Activated naive CD4-positive, alpha-beta T cell treated with anti-CD3 and anti-CD28 coated beads, Interleukin-2, amount 10 ng/mL, durations not matched to agents 7 days and 5 days (primary cell): ENCODE results near the gene PRKAR1B.
"Not testable (repeated sequence)": the region's sequence is repeated elsewhere in the genome, so short reads cannot be mapped to it uniquely, and the experiment has no call there.

Experiments
- CTCF ChIA-PET: fragments of 350-600 bp; sonication (Branson Sonifier 250); formaldehyde crosslinking; loops from one replicate; lab custom pipeline; 2021; ENCODE audit warnings: antibody characterized with exemption; lab: Charles Lee
- DNase-seq: peaks from one replicate; pipeline ENCODE4 v3.0.0-alpha.2; 2020
- H3K27ac Mint-ChIP-seq: one replicate; pipeline ENCODE4 v1.8.0; 2021; ENCODE audit warnings: mild to moderate bottlenecking, moderate library complexity, mixed read lengths
- H3K27me3 Mint-ChIP-seq: one replicate; pipeline ENCODE4 v1.8.0; 2021; ENCODE audit warnings: mild to moderate bottlenecking, mixed read lengths
- H3K36me3 Mint-ChIP-seq: one replicate; pipeline ENCODE4 v1.8.0; 2021; ENCODE audit warnings: mixed read lengths
- H3K4me1 Mint-ChIP-seq: one replicate; pipeline ENCODE4 v1.8.0; 2021; ENCODE audit warnings: mixed read lengths
- H3K4me3 Mint-ChIP-seq: one replicate; pipeline ENCODE4 v1.8.0; 2021; ENCODE audit warnings: mild to moderate bottlenecking, moderate library complexity, mixed read lengths
- H3K9me3 Mint-ChIP-seq: one replicate; pipeline ENCODE4 v1.8.0; 2021; ENCODE audit warnings: mixed read lengths

The PRKAR1B gene

GRCh38 chr7:641966-642365, 85.1 kb downstream of the PRKAR1B start:
- Mint-ChIP-seq H3K9me3 (peaks cover 14% of the 10 kb centered on the region), H3K27ac (no peak overlapping the region), H3K36me3 (peaks cover 8% of the 10 kb centered on the region), H3K4me1 (peaks cover 18% of the 10 kb centered on the region), H3K27me3 (no peaks in the 10 kb centered on the region), H3K4me3 (no peak overlapping the region)
- no peak for DNase-seq
- CTCF ChIA-PET, result interaction anchor here (1.1 kb wide), 1 partner anchor 7 kb away, joined by 3 read pairs; no protein-coding TSS in a partner anchor

GRCh38 chr7:641269-641671, 85.8 kb downstream of the PRKAR1B start:
- Mint-ChIP-seq H3K9me3 (peaks cover 14% of the 10 kb centered on the region), H3K4me1 (peaks cover 22% of the 10 kb centered on the region), H3K4me3 (no peak overlapping the region), H3K27ac (no peak overlapping the region), H3K27me3 (no peaks in the 10 kb centered on the region), H3K36me3 (peaks cover 10% of the 10 kb centered on the region)
- DNase-seq, result no peak
- CTCF ChIA-PET, result interaction anchor here (1.1 kb wide), 1 partner anchor 8 kb away, joined by 3 read pairs; no protein-coding TSS in a partner anchor

GRCh38 chr7:638256-639011, 88.6 kb downstream of the PRKAR1B start:
- H3K36me3 Mint-ChIP-seq, result peaks cover 10% of the 10 kb centered on the region
- DNase-seq, result no peak
- H3K4me3 Mint-ChIP-seq, result no peak overlapping the region
- peaks cover 9% of the 10 kb centered on the region for H3K9me3 Mint-ChIP-seq
- CTCF ChIA-PET, result no interaction called here
- H3K4me1 Mint-ChIP-seq, result peaks cover 22% of the 10 kb centered on the region
- H3K27ac Mint-ChIP-seq, result no peak overlapping the region
- H3K27me3 Mint-ChIP-seq, result no peaks in the 10 kb centered on the region

GRCh38 chr7:637826-638225, 89.3 kb downstream of the PRKAR1B start:
- no peaks in the 10 kb centered on the region for H3K27me3 Mint-ChIP-seq
- peaks cover 4% of the 10 kb centered on the region for H3K9me3 Mint-ChIP-seq
- CTCF ChIA-PET, result interaction anchor here (0.6 to 1.8 kb wide), 2 partner anchors 20 to 132 kb away, joined by 3 to 4 read pairs; no protein-coding TSS in a partner anchor
- H3K27ac Mint-ChIP-seq, result no peak overlapping the region
- H3K4me1 Mint-ChIP-seq, result peaks cover 22% of the 10 kb centered on the region
- H3K36me3 Mint-ChIP-seq, result peaks cover 5% of the 10 kb centered on the region
- no peak overlapping the region for H3K4me3 Mint-ChIP-seq
- no peak for DNase-seq

- Mint-ChIP-seq H3K9me3 (no peaks in the 10 kb centered on the region), H3K27me3 (no peaks in the 10 kb centered on the region), H3K4me1 (peaks cover 21% of the 10 kb centered on the region), H3K4me3 (no peak overlapping the region), H3K27ac (peak overlapping the region; percentile 28), H3K36me3 (peaks cover 2% of the 10 kb centered on the region)
- CTCF ChIA-PET, result interaction anchor here (0.6 to 3.9 kb wide), 6 partner anchors 16 to 317 kb away, joined by 3 to 18 read pairs (median 3); no protein-coding TSS in a partner anchor
- DNase-seq, result peak; percentile 54
These were observed 90.7 kb downstream of the PRKAR1B start for GRCh38 chr7:636396-636795.

- H3K4me1 Mint-ChIP-seq, result peaks cover 17% of the 10 kb centered on the region
- not testable (repeated sequence) for H3K27me3 Mint-ChIP-seq, H3K27ac Mint-ChIP-seq, DNase-seq, H3K4me3 Mint-ChIP-seq, H3K36me3 Mint-ChIP-seq, H3K9me3 Mint-ChIP-seq
- CTCF ChIA-PET, result interaction anchor here (0.5 to 3.9 kb wide), 3 partner anchors 11 to 303 kb away, joined by 3 to 18 read pairs (median 4); no protein-coding TSS in a partner anchor
These were observed 91.2 kb downstream of the PRKAR1B start for GRCh38 chr7:635687-636382.

- H3K27me3 Mint-ChIP-seq, result no peaks in the 10 kb centered on the region
- H3K4me3 Mint-ChIP-seq, result no peak overlapping the region
- CTCF ChIA-PET, result interaction anchor here (0.5 to 3.9 kb wide), 2 partner anchors 10 to 302 kb away, joined by 4 to 18 read pairs; no protein-coding TSS in a partner anchor
- H3K4me1 Mint-ChIP-seq, result peaks cover 12% of the 10 kb centered on the region
- H3K27ac Mint-ChIP-seq, result no peak overlapping the region
- H3K36me3 Mint-ChIP-seq, result peaks cover 2% of the 10 kb centered on the region
- no peaks in the 10 kb centered on the region for H3K9me3 Mint-ChIP-seq
- DNase-seq, result no peak
These were observed 91.9 kb downstream of the PRKAR1B start for GRCh38 chr7:635227-635626.

- Mint-ChIP-seq H3K4me3 (no peak overlapping the region), H3K4me1 (peaks cover 5% of the 10 kb centered on the region), H3K27me3 (no peaks in the 10 kb centered on the region), H3K27ac (no peak overlapping the region), H3K36me3 (peaks cover 2% of the 10 kb centered on the region), H3K9me3 (no peaks in the 10 kb centered on the region)
- CTCF ChIA-PET, result interaction anchor here (0.7 to 3.9 kb wide), 2 partner anchors 300 to 307 kb away, joined by 3 to 18 read pairs; no protein-coding TSS in a partner anchor
- no peak for DNase-seq
These were observed 93.6 kb downstream of the PRKAR1B start for GRCh38 chr7:633381-634018.

- no peak overlapping the region for H3K27ac Mint-ChIP-seq
- no peak for DNase-seq
- no peaks in the 10 kb centered on the region for H3K27me3 Mint-ChIP-seq
- no peak overlapping the region for H3K4me3 Mint-ChIP-seq
- H3K4me1 Mint-ChIP-seq, result peaks cover 5% of the 10 kb centered on the region
- CTCF ChIA-PET, result no interaction called here
- H3K36me3 Mint-ChIP-seq, result peaks cover 2% of the 10 kb centered on the region
- H3K9me3 Mint-ChIP-seq, result peaks cover 2% of the 10 kb centered on the region
These were observed 94.3 kb downstream of the PRKAR1B start for GRCh38 chr7:632831-633210.

- no peak overlapping the region for H3K4me3 Mint-ChIP-seq
- H3K4me1 Mint-ChIP-seq, result peaks cover 5% of the 10 kb centered on the region
- no peaks in the 10 kb centered on the region for H3K27me3 Mint-ChIP-seq
- CTCF ChIA-PET, result interaction anchor here (0.7 kb wide), 1 partner anchor 15 kb away, joined by 4 read pairs; no protein-coding TSS in a partner anchor
- H3K9me3 Mint-ChIP-seq, result peaks cover 3% of the 10 kb centered on the region
- H3K36me3 Mint-ChIP-seq, result peaks cover 2% of the 10 kb centered on the region
- no peak overlapping the region for H3K27ac Mint-ChIP-seq
- DNase-seq, result no peak
These were observed 94.9 kb downstream of the PRKAR1B start for GRCh38 chr7:631964-632830.

GRCh38 chr7:631291-631711, 95.8 kb downstream of the PRKAR1B start:
- CTCF ChIA-PET, result no interaction called here
- H3K27me3 Mint-ChIP-seq, result no peaks in the 10 kb centered on the region
- no peak for DNase-seq
- H3K27ac Mint-ChIP-seq, result no peak overlapping the region
- peaks cover under 1% of the 10 kb centered on the region for H3K36me3 Mint-ChIP-seq
- no peak overlapping the region for H3K4me3 Mint-ChIP-seq
- H3K9me3 Mint-ChIP-seq, result peaks cover 4% of the 10 kb centered on the region
- peaks cover under 1% of the 10 kb centered on the region for H3K4me1 Mint-ChIP-seq

- H3K36me3 Mint-ChIP-seq, result peaks cover 2% of the 10 kb centered on the region
- H3K27me3 Mint-ChIP-seq, result no peaks in the 10 kb centered on the region
- DNase-seq, result no peak
- H3K27ac Mint-ChIP-seq, result no peak overlapping the region
- CTCF ChIA-PET, result no interaction called here
- H3K4me1 Mint-ChIP-seq, result no peaks in the 10 kb centered on the region
- peaks cover 7% of the 10 kb centered on the region for H3K9me3 Mint-ChIP-seq
- no peak overlapping the region for H3K4me3 Mint-ChIP-seq
These were observed 96.5 kb downstream of the PRKAR1B start for GRCh38 chr7:630539-630938.

- Mint-ChIP-seq H3K4me3 (no peak overlapping the region), H3K27ac (no peak overlapping the region), H3K9me3 (peaks cover 11% of the 10 kb centered on the region), H3K36me3 (peaks cover 5% of the 10 kb centered on the region), H3K4me1 (no peaks in the 10 kb centered on the region), H3K27me3 (no peaks in the 10 kb centered on the region)
- no peak for DNase-seq
- CTCF ChIA-PET, result no interaction called here
These were observed 97.0 kb downstream of the PRKAR1B start for GRCh38 chr7:630111-630511.
